IMR-90 (cell line): ENCODE data around the gene ANO1. TPM values are rescaled to one million over a fixed set of nuclear protein-coding genes. Genes with fewer than 3 reads are reported as not detected.

ENCODE experiments used
- ATAC-seq: fragments of 200-7000 bp; cut with Tn5 transposase; 2 replicates; pipeline ENCODE4 v1.9.1; 2020; ENCODE audit warnings: low read depth, mild to moderate bottlenecking, moderate library complexity
- BruUV-seq: library from RNA; stranded (reverse); fragments of 400-500 nt; replicated peaks from 2 replicates; lab custom pipeline; 2021; lab: Mats Ljungman, UMichigan
- CTCF ChIA-PET: fragments of 300-600 bp; formaldehyde crosslinking; extraction: SDS; loops from one replicate; lab custom pipeline; 2021; ENCODE audit warnings: antibody characterized with exemption; lab: Yijun Ruan, JAX
- POLR2A ChIA-PET: fragments of 300-600 bp; sonication (Branson Sonifier 250); formaldehyde crosslinking; loops from one replicate; lab custom pipeline; 2022; ENCODE audit warnings: antibody characterized with exemption; ENCODE audit not compliant: unreplicated experiment; lab: Charles Lee
- DNase-seq: peaks from one replicate; pipeline ENCODE4 v3.0.0; 2013
- H2AFZ ChIP-seq: replicated peaks from 2 replicates; pipeline ENCODE3; 2013; ENCODE audit warnings: low read length, mild to moderate bottlenecking; ENCODE audit not compliant: poor library complexity
- H2AK5ac ChIP-seq: 2 replicates; pipeline ENCODE4 v1.6.1; 2013; ENCODE audit warnings: low read depth, low read length, inconsistent platforms
- H2AK9ac ChIP-seq: replicated peaks from 2 replicates; pipeline ENCODE3; 2013; ENCODE audit warnings: mild to moderate bottlenecking, low read depth, low read length, moderate library complexity; ENCODE audit not compliant: poor library complexity
- H2BK120ac ChIP-seq: 2 replicates; pipeline ENCODE4 v1.6.1; 2013; ENCODE audit warnings: low read depth, low read length, inconsistent platforms
- H2BK15ac ChIP-seq: 3 replicates; pipeline ENCODE4 v1.6.1; 2013; ENCODE audit warnings: low read depth, low read length, inconsistent platforms
- H2BK20ac ChIP-seq: 2 replicates; pipeline ENCODE4 v1.6.1; 2013; ENCODE audit warnings: low read depth, mild to moderate bottlenecking, inconsistent platforms, low read length, moderate library complexity
- H2BK5ac ChIP-seq: 2 replicates; pipeline ENCODE4 v1.6.1; 2013; ENCODE audit warnings: mild to moderate bottlenecking, low read depth, low read length, inconsistent platforms; ENCODE audit not compliant: poor library complexity, severe bottlenecking
- H3K14ac ChIP-seq: replicated peaks from 2 replicates; pipeline ENCODE4 v1.6.1; 2013; ENCODE audit warnings: low read depth, low read length, inconsistent platforms
- H3K18ac ChIP-seq: 2 replicates; pipeline ENCODE4 v1.6.1; 2013; ENCODE audit warnings: low read depth, low read length, control low read depth
- H3K23ac ChIP-seq: 2 replicates; pipeline ENCODE4 v1.6.1; 2013; ENCODE audit warnings: low read depth, low read length, inconsistent platforms
- H3K27ac ChIP-seq: 2 replicates; pipeline ENCODE4 v1.5.1; 2013; ENCODE audit warnings: mild to moderate bottlenecking, control low read depth, low read length; ENCODE audit not compliant: insufficient read depth
- H3K27me3 ChIP-seq: 2 replicates; pipeline ENCODE4 v1.6.1; 2013; ENCODE audit warnings: low read length; ENCODE audit not compliant: control insufficient read depth, insufficient read depth
- H3K36me3 ChIP-seq: 2 replicates; pipeline ENCODE4 v1.6.1; 2013; ENCODE audit warnings: low read length, mixed read lengths; ENCODE audit not compliant: control insufficient read depth, insufficient read depth
- H3K4ac ChIP-seq: 2 replicates; pipeline ENCODE4 v1.6.1; 2013; ENCODE audit warnings: low read depth, low read length, inconsistent platforms
- H3K4me1 ChIP-seq: 2 replicates; pipeline ENCODE4 v1.6.1; 2013; ENCODE audit warnings: low read length, mixed read lengths; ENCODE audit not compliant: control insufficient read depth, insufficient read depth
- H3K4me2 ChIP-seq: 2 replicates; pipeline ENCODE4 v1.6.1; 2013; ENCODE audit warnings: low read depth, mild to moderate bottlenecking, control low read depth, low read length, moderate library complexity
- H3K4me3 ChIP-seq: 2 replicates; pipeline ENCODE4 v1.5.1; 2013; ENCODE audit warnings: low read depth, mild to moderate bottlenecking, control low read depth, low read length, moderate library complexity; ENCODE audit not compliant: insufficient read depth
- H3K56ac ChIP-seq: 2 replicates; pipeline ENCODE4 v1.6.1; 2013; ENCODE audit warnings: low read length, inconsistent platforms; ENCODE audit not compliant: insufficient read depth; ENCODE audit errors: extremely low read depth
- H3K79me1 ChIP-seq, 2 experiments: 2 replicates each; pipeline ENCODE4 v1.6.1; 2013; ENCODE audit warnings: low read length in 2 of 2, inconsistent platforms in 1 of 2, low read depth in 1 of 2
- H3K9ac ChIP-seq: 2 replicates; pipeline ENCODE4 v1.6.1; 2013; ENCODE audit warnings: low read depth, low read length, control low read depth
- H3K9me1 ChIP-seq: 2 replicates; pipeline ENCODE4 v1.6.1; 2013; ENCODE audit warnings: low read length, inconsistent platforms; ENCODE audit not compliant: insufficient read depth
- H3K9me3 ChIP-seq: 2 replicates; pipeline ENCODE4 v1.6.1; 2013; ENCODE audit warnings: low read length; ENCODE audit not compliant: control insufficient read depth, insufficient read depth
- H4K20me1 ChIP-seq: 2 replicates; pipeline ENCODE4 v1.6.1; 2013; ENCODE audit warnings: low read length, inconsistent platforms; ENCODE audit not compliant: insufficient read depth
- H4K5ac ChIP-seq: 2 replicates; pipeline ENCODE4 v1.6.1; 2013; ENCODE audit warnings: mild to moderate bottlenecking, low read depth, low read length, control low read depth
- H4K8ac ChIP-seq, 2 experiments: 2 replicates each; pipeline ENCODE4 v1.6.1; 2013; ENCODE audit warnings: low read depth in 2 of 2, low read length in 2 of 2, control low read depth in 1 of 2, inconsistent platforms in 1 of 2
- H4K91ac ChIP-seq: 2 replicates; pipeline ENCODE4 v1.6.1; 2013; ENCODE audit warnings: low read depth, low read length, inconsistent platforms; ENCODE audit not compliant: insufficient read depth
- BHLHE40 ChIP-seq: fragments of 150-350 bp; IDR thresholded peaks from 2 replicates; pipeline ENCODE4 v1.6.1; 2016; ENCODE audit warnings: mild to moderate bottlenecking, low read depth, low read length
- MAZ ChIP-seq: IDR thresholded peaks from 2 replicates; pipeline ENCODE4 v1.6.1; 2012; ENCODE audit warnings: low read depth, mild to moderate bottlenecking, low read length, improper control_type of control experiment, moderate library complexity, borderline replicate concordance
- NFE2L2 ChIP-seq: fragments of 150-350 bp; IDR thresholded peaks from 2 replicates; pipeline ENCODE4 v1.6.1; 2016; ENCODE audit warnings: low read depth, mild to moderate bottlenecking, low read length
- POLR2A ChIP-seq: IDR thresholded peaks from 2 replicates; pipeline ENCODE4 v1.6.1; 2012; ENCODE audit warnings: mild to moderate bottlenecking, low read depth, low read length
- RAD21 ChIP-seq: IDR thresholded peaks from 2 replicates; pipeline ENCODE4 v1.6.1; 2012; ENCODE audit warnings: low read length, improper control_type of control experiment
- RFX5 ChIP-seq: IDR thresholded peaks from 2 replicates; pipeline ENCODE4 v1.8.0; 2012; ENCODE audit warnings: low read depth, mild to moderate bottlenecking, low read length, moderate library complexity
- SMC3 ChIP-seq: fragments of 150-350 bp; IDR thresholded peaks from 2 replicates; pipeline ENCODE4 v1.6.1; 2016; ENCODE audit warnings: low read depth, mild to moderate bottlenecking, antibody characterized with exemption, low read length, moderate library complexity
- WGBS, 2 experiments: methylation state at CpG; one replicate each; pipeline versions ENCODE4 v1.1.5 to v1.1.7; 2013; ENCODE audit warnings: missing lambda C conversion rate in 2 of 2; ENCODE audit not compliant: insufficient read length in 1 of 2; ENCODE audit errors: extremely low coverage in 2 of 2; 5-methylcytosine and 5-hydroxymethylcytosine counted together
- dilution Hi-C: fragments of 300-500 bp; cut with HindIII; formaldehyde crosslinking; loops from one replicate; pipeline ENCODE4 v1.14.3; 2018; ENCODE audit warnings: low sequenced_read_pairs; ENCODE audit not compliant: unreplicated experiment
- in situ Hi-C: fragments of 300-500 bp; cut with MboI; formaldehyde crosslinking; loops from 3 replicates; pipeline ENCODE4 v1.14.3; 2019; ENCODE audit warnings: low sequenced_read_pairs, inconsistent platforms, mixed read lengths
- intact Hi-C: fragments of 100-400 bp; cut with micrococcal nuclease; formaldehyde crosslinking; loops from 2 replicates; pipeline ENCODE4 v1.10.0; 2022
- polyA plus RNA-seq, 3 experiments: library from polyadenylated mRNA; depleted of rRNA; stranded (reverse); fragments of >200 nt; gene quantifications; 2 replicates each; pipeline ENCODE4 v1.2.3, GENCODE V29; 2012; ENCODE audit warnings: low replicate concordance in 1 of 3
- total RNA-seq: library from RNA; depleted of rRNA; stranded (reverse); fragments of >200 nt; gene quantifications from 2 replicates; pipeline ENCODE4 v1.2.3, GENCODE V29; 2012

ANO1 gene
- total and polyA plus RNA-seq, 2 of the 4 experiments (the other 2 are of a cell fraction) = 4.1 to 10.7 TPM

GRCh38 chr11:70067591-70068341 is 10.4 kb upstream of the ANO1 start:
- intact Hi-C loops = no loop called here

More at GRCh38 chr11:70067591-70068341, 10.4 kb upstream of the ANO1 start:
- Histone ChIP-seq H3K14ac (no peak overlapping the region; the same call in 1 of the 2 replicates), H3K9me1 (0 out of 2 replicates have a peak, but pooled peaks cover 4% of the 10 kb centered on the region), H3K4me3 (no peak overlapping the region), H2BK120ac (peak overlapping the region; percentile 53; the same call in 1 of the 2 replicates), H3K79me1 (peaks cover 0 to 21% of the 10 kb centered on the region in 2 experiments; a peak in 2 of 4 replicates), H4K20me1 (peaks cover 4% of the 10 kb centered on the region; the same call in 1 of the 2 replicates), H4K5ac (no peak overlapping the region), H3K4ac (0 out of 2 replicates have a peak overlapping the region, but pooled peaks have one; percentile 6), H4K91ac (0 out of 2 replicates have a peak overlapping the region, but pooled peaks have one; percentile 8), H2AK9ac (no peak overlapping the region), H3K9ac (no peak overlapping the region), H2AK5ac (no peak overlapping the region), H2AFZ (peak overlapping the region; percentile 67), H3K9me3 (no peaks in the 10 kb centered on the region), H4K8ac (peak overlapping the region in 1 of 2 experiments; percentile 15; a peak in 1 of 4 replicates), H3K18ac (no peak overlapping the region), H2BK15ac (no peak overlapping the region; the same call in 2 of the 3 replicates), H3K4me2 (no peak overlapping the region), H3K36me3 (no peaks in the 10 kb centered on the region), H3K23ac (no peak overlapping the region), H3K27me3 (peaks cover 2% of the 10 kb centered on the region; the same call in 1 of the 2 replicates), H3K56ac (no peak overlapping the region), H2BK5ac (no peak overlapping the region), H3K27ac (no peak overlapping the region), H2BK20ac (no peak overlapping the region), H3K4me1 (peaks cover 5% of the 10 kb centered on the region; the same call in 1 of the 2 replicates)
- no TSS peak for BruUV-seq
- ChIA-PET CTCF (no interaction called here), POLR2A (no interaction called here)
- dilution Hi-C loops (no loop called here), in situ Hi-C loops (no loop called here)
- DNase-seq = no peak
- 56% methylated on average over 13 of the region's 20 CpGs; no CpG with 5 or more reads in 1 of the 2 experiments for WGBS, 2 experiments
- TF ChIP-seq SMC3 (no peak), RFX5 (no peak), RAD21 (no peak), MAZ (no peak), BHLHE40 (no peak), NFE2L2 (no peak), POLR2A (no peak)
- no peak; the same call in 1 of the 2 replicates for ATAC-seq
